GM12873 (cell line): ENCODE measurements around the gene DCDC2.

Source experiments
- TF ChIP-seq, protein P1 (sequence below): IDR thresholded peaks from 2 replicates; pipeline ENCODE4 v1.5.1; 2012; ENCODE audit warnings: low read depth, mild to moderate bottlenecking, moderate library complexity, low read length, control low read depth; ENCODE audit not compliant: insufficient read depth; ENCODE audit errors: missing control alignments

DCDC2 gene

DNA sequence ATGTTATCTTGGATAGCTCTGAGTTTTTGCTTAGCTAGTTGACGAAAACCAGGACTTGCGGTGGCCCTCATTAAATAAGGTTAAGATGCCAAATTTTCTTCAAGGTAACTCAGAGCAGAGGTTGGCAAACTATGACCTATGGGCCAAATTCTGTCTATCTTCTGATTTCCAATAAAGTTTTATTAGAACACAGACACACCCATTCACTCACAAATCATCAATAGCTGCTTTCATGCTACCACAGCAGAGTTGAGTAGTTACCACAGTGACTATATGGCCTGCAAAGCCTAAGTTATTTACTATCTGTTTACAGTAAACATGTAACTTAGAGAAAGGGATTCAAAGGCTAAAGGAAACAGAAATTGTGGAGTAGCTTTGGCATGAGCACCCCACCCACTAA, 23.6 kb downstream of the DCDC2 start:
- TF ChIP-seq, protein P1, sequence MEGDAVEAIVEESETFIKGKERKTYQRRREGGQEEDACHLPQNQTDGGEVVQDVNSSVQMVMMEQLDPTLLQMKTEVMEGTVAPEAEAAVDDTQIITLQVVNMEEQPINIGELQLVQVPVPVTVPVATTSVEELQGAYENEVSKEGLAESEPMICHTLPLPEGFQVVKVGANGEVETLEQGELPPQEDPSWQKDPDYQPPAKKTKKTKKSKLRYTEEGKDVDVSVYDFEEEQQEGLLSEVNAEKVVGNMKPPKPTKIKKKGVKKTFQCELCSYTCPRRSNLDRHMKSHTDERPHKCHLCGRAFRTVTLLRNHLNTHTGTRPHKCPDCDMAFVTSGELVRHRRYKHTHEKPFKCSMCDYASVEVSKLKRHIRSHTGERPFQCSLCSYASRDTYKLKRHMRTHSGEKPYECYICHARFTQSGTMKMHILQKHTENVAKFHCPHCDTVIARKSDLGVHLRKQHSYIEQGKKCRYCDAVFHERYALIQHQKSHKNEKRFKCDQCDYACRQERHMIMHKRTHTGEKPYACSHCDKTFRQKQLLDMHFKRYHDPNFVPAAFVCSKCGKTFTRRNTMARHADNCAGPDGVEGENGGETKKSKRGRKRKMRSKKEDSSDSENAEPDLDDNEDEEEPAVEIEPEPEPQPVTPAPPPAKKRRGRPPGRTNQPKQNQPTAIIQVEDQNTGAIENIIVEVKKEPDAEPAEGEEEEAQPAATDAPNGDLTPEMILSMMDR = no peak

DNA sequence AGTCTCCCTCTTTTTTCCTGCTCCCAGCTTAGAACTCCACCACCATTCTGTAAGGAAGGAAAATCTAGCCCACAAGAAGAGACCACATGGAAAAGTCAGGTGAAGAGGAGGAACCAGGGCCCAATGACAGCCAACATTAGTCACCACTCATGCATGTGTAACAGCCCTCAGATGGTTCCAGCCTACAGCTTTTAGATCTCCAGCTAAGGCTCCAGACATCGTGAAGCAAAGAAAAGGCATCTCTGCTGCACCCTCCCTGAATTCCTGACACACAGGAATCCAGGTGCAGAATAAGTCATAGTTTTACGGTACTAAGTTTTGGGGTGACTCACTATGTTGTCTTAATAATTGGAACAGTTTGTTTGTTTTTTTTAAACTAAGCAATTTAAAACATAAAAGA, 25.5 kb downstream of the DCDC2 start:
- TF ChIP-seq, protein P1 = no peak

DNA sequence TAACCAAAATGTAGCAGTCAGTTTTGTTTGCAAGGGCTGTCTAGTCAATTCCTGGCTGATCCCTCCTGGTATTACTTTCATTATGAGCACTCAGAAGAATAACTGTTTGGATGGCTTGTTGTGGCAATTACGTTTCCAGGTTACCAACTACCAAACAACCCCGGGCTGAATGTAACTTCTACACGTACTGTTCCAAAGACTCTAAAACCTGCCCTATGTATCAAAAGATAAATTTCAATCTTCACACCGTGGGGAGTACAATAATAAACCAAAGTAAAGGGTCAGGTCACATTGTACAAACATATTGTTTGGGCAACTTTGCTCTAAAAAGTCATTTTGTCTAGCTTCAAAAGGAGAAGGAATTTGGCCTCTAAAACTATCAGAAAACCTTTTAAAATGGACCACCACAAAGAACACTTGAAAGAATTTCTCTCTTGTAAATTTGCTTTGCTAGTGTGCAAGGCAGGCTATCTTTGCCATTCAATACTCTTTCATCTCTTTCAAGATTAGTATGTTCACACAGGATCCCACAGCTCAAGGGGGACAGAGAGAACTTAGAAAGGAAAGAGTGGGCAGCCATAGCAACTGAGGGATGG, 27.6 kb downstream of the DCDC2 start:
- TF ChIP-seq, protein P1 = no peak

DNA sequence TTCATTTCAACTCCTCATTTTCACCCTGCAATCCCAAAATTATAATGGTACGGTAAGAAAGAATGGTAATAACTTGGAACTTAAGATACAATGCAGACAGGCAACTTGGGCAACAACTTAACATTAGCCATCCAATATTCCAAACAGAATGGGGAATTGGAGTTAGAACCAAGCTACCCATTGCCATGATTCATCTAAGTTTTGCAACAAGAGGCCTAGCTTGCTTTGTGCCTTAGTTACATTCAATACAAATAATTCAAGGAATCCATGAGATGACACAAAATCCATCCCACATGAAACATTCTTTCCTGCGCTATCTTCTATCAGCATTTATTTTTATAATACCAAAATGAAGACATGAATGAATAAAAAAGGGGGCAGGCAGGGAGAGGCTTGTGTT, 28.4 kb downstream of the DCDC2 start:
- TF ChIP-seq, protein P1 = no peak

GRCh38 chr6:24329022-24329421, 28.8 kb downstream of the DCDC2 start:
- TF ChIP-seq, protein P1 = no peak

- TF ChIP-seq, protein P1 = no peak
Observed at GRCh38 chr6:24327756-24328155, 30.1 kb downstream of the DCDC2 start.

DNA sequence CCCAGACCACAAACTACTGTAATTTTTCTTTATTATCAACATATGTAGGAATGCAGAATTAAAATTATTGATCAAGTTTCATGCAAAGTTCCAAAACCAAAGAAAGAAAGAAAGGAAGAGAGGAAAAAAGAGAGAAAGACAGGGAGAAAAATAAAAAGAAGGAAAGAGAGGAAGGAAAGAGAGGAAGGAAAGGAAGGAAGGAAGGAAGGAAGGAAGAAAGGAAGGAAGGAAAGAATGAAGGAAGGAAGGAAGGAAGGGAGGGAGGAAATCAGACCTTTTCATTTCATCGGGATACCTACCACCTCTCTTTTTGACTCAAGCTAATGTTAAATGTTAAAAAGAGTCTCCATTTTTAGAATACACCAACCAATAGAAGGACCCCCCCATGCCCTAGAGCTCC, 31.9 kb downstream of the DCDC2 start:
- TF ChIP-seq, protein P1 = no peak

DNA sequence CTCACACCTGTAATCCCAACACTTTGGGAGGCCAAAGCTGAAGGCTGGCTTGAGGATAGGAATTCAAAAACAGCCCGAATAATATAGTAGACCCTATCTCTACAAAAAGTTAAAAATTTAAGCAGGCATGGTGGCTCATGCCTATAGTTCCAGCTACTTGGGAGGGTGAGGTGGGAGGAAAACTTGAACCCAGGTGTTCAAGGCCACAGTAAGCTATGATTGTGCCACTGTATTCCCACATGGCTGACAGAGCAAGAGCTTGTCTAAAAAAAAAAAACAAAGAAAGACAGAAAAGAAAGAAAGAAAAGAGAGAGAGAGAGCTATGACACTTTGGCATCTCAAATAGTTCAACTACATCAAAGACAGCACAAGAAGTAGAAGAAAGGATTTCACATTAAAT, 33.2 kb downstream of the DCDC2 start:
- TF ChIP-seq, protein P1 = no peak
